AG04449 (cell line): ENCODE measurements around the gene MRPS6.

ENCODE experiments used
- CTCF ChIA-PET: fragments of 350-600 bp; formaldehyde crosslinking; extraction: SDS; loops from one replicate; lab custom pipeline; 2021; ENCODE audit warnings: antibody characterized with exemption; lab: Yijun Ruan, JAX
- POLR2A ChIA-PET: fragments of 400-600, 350-600 bp; formaldehyde crosslinking; extraction: SDS; loops from one replicate; lab custom pipeline; 2020; ENCODE audit warnings: antibody characterized with exemption, inconsistent platforms; lab: Yijun Ruan, JAX
- DNase-seq: peaks from one replicate; pipeline ENCODE4 v3.0.0-alpha.2; 2010; ENCODE audit warnings: low read depth, low spot score
- H3K4me3 ChIP-seq: 2 replicates; pipeline ENCODE4 v1.5.1; 2011; ENCODE audit warnings: low read depth, mild to moderate bottlenecking, control low read depth, low read length
- CTCF ChIP-seq: IDR thresholded peaks from one replicate; pipeline ENCODE4 v1.5.1; 2011; ENCODE audit warnings: mild to moderate bottlenecking, moderate library complexity, low read length, control low read depth, inconsistent platforms; ENCODE audit not compliant: insufficient read depth; ENCODE audit errors: missing control alignments

MRPS6 gene

GRCh38 chr21:34183331-34183928, 110.1 kb downstream of the MRPS6 start:
- no peak overlapping the region for H3K4me3 ChIP-seq
- no peak for TF ChIP-seq CTCF
- POLR2A ChIA-PET, result no interaction called here
- CTCF ChIA-PET, result no interaction called here
- no peak for DNase-seq

GRCh38 chr21:34184232-34184631, 110.9 kb downstream of the MRPS6 start:
- no peak for DNase-seq
- TF ChIP-seq CTCF, result no peak
- CTCF ChIA-PET, result interaction anchor here (0.6 to 1.0 kb wide), 2 partner anchors 55 to 163 kb away, joined by 3 read pairs; no protein-coding TSS in a partner anchor
- POLR2A ChIA-PET, result no interaction called here
- no peak overlapping the region for H3K4me3 ChIP-seq

- ChIA-PET CTCF (interaction anchor here (0.6 to 1.5 kb wide), 3 partner anchors 9 to 162 kb away, joined by 3 read pairs; no protein-coding TSS in a partner anchor), POLR2A (no interaction called here)
- TF ChIP-seq CTCF, result no peak
- no peak overlapping the region for H3K4me3 ChIP-seq
- no peak for DNase-seq
Observed at GRCh38 chr21:34185026-34185750, 111.8 kb downstream of the MRPS6 start.

- POLR2A ChIA-PET, result no interaction called here
- TF ChIP-seq CTCF, result no peak
- DNase-seq, result no peak
Observed at GRCh38 chr21:34186109-34186719, 112.8 kb downstream of the MRPS6 start.

GRCh38 chr21:34187935-34188334, 114.6 kb downstream of the MRPS6 start:
- TF ChIP-seq CTCF, result no peak
- DNase-seq, result no peak
- CTCF ChIA-PET, result interaction anchor here (1.4 kb wide), 1 partner anchor 14 kb away, joined by 4 read pairs; no protein-coding TSS in a partner anchor

More at GRCh38 chr21:34186109-34186719, 112.8 kb downstream of the MRPS6 start:
- H3K4me3 ChIP-seq, result no peak overlapping the region
- CTCF ChIA-PET, result interaction anchor here (1.1 to 1.5 kb wide), 4 partner anchors 10 to 263 kb away, joined by 3 to 4 read pairs (median 4); no protein-coding TSS in a partner anchor

GRCh38 chr21:34189506-34189905, 116.1 kb downstream of the MRPS6 start:
- ChIA-PET CTCF (interaction anchor here (1.3 kb wide), 1 partner anchor 12 kb away, joined by 4 read pairs; no protein-coding TSS in a partner anchor), POLR2A (no interaction called here)
- no peak for TF ChIP-seq CTCF
- no peak overlapping the region for H3K4me3 ChIP-seq
- no peak for DNase-seq

More at GRCh38 chr21:34187935-34188334, 114.6 kb downstream of the MRPS6 start:
- POLR2A ChIA-PET, result no interaction called here
- no peak overlapping the region for H3K4me3 ChIP-seq
